GM19351 (cell line): ENCODE measurements around the gene EVA1C.
"Not testable (repeated sequence)": the region's sequence is repeated elsewhere in the genome, so short reads cannot be mapped to it uniquely, and the experiment has no call there.

Experiments used
- ATAC-seq: cut with Tn5 transposase; IDR thresholded peaks from one replicate; pipeline ENCODE4 v1.9.1; 2021; ENCODE audit warnings: mild to moderate bottlenecking, moderate library complexity; ENCODE audit not compliant: unreplicated experiment

Gene EVA1C

GRCh38 chr21:32424191-32424535 lies 11.7 kb downstream of the EVA1C start:
- ATAC-seq = no peak

GRCh38 chr21:32424674-32425073 lies 12.2 kb downstream of the EVA1C start:
- no peak for ATAC-seq

GRCh38 chr21:32425628-32426027 lies 13.1 kb downstream of the EVA1C start:
- no peak for ATAC-seq

- no peak for ATAC-seq
Measured at GRCh38 chr21:32426066-32426465, 13.6 kb downstream of the EVA1C start.

DNA sequence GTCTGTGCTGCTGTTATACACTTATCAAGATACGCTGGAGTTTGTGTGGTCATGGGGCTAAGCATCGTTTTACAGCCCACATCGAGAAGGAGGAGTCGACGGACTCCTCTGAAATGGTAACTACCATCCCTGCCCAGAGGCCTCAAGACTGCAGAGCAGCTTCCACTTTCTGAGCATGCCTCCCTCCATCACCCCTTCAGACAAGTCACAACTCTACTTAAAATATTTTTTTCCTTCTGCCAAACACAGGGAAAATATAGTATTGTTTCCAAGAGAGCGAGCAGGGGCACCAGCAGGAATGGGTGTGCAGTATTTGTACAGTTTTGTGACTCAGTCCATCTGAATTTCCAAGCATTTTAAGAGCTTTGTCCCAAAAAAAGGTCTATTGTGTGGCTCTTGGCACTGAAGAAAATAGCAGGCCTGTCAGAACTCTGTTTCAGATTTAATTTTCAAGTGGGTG lies 14.1 kb downstream of the EVA1C start:
- ATAC-seq = no peak

DNA sequence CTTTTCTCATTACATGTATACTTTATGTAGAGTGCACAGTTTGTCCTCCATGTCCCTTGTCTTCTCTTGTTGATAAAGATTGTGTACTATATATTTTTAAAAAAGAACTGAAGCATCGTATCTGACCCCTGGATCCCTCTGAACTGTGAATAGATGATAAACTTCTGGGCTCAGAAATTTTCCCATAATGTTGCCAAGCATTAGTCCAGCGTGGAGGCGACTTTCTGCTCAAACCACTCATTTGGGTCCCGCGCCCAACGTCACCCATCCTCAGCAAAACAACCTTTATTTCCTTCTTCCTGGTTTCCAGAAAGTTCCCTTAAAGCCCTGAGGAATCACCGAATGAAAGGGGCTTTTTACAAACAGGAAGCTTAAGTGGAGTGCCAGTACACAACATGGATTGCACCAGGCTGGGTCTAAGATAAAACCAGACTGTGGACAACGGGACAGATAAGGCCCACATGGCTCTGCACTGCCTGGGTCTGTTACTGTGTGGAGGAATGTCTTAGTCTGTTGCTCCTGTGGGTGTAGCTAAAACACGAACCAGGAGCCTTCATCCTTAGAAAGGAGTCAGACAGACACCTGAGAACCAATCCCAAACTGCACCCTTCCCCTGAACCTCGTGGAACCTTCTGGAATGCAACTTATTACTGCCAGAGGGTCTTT lies 15.6 kb downstream of the EVA1C start:
- no peak for ATAC-seq

DNA sequence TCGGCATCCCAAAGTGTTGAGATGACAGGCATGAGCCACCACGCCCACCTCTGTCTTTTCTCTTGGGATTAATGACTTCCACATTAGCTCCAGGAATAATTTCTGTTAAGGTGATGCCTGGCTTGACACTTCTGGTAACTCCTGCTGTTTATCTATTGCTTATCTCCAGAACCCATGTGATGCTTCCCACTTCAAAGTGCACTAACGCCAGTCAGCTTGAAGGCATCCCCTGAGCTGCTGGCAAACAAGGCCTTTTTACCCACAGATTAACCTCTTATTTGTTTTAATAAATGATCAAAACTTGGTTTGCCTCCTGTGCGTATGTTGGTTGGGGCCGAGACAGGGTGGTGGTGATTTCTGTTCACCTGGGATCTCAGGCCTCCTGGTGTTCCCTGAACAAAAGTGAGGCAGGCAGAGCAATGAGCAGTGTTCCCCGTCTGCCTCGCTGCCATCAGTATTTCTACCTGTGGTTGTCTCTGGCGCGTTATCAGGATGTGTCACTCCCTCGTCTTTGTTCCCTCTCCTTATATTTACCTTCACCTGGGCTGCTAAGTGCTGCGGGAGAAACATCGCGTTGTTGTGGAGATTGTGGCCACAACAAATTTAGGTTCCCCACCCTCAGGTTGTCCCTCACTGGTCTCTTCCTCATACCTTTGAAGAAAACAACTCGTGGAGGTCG lies 20.6 kb downstream of the EVA1C start:
- not testable (repeated sequence) for ATAC-seq

DNA sequence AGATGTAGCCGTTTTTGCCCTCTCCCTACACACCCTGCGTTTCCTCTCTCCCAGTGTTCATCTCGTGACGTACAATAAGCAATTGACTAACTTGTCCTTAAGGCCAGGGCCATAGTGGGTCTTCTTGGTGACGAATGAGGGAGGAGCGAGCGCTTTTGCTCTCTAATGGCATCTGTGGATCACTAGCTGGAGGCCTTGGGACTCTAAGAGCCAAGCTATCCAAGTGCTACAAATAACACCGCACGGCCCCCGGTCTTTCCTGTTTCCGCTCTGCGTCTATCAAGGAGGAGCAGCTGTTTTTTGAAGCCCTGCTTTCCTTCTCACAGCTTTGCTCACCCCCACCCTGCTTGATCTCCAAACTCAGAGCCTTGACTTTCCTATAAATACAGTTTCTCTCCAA lies 25.2 kb downstream of the EVA1C start:
- ATAC-seq = no peak

DNA sequence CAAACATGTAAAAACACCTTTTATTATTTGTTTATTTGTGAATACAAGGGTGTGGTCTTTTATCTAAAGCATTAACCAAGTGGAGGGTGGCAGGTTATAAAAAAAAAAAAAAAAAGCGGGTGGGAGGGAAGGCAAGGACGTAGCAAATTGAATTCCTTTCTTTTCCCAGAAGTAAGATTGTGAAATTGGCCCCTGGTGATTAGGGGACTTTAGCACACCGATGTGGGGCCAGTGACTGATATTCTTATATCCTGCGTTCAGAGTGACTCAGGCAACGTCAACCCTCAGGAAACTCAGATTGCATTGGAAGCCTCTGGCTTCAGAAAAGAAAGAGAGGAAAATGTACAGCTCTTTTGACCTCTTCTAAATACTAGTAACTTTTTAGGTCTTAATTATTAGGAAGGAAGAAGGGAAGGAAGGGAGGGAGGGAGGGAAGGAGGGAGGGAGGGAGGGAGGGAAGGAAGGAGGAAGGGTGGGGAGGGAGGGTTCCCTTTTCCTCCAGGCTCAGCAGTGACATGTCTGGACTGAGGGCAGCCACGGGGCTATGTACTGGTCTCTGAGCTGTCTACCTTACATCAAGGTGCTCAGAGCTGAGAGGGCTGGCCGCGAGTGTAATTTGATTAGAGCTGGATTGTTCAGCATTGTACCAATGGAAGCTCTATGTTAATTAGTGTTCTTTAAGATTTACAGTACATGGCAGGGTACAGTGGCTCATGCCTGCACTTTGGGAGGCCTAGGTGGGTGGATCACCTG lies 30.2 kb downstream of the EVA1C start:
- no peak for ATAC-seq

GRCh38 chr21:32445101-32445500 lies 32.6 kb downstream of the EVA1C start:
- ATAC-seq = no peak

- not testable (repeated sequence) for ATAC-seq
Measured at GRCh38 chr21:32446440-32446839, 33.9 kb downstream of the EVA1C start.

GRCh38 chr21:32447224-32447623 lies 34.7 kb downstream of the EVA1C start:
- ATAC-seq = no peak

DNA sequence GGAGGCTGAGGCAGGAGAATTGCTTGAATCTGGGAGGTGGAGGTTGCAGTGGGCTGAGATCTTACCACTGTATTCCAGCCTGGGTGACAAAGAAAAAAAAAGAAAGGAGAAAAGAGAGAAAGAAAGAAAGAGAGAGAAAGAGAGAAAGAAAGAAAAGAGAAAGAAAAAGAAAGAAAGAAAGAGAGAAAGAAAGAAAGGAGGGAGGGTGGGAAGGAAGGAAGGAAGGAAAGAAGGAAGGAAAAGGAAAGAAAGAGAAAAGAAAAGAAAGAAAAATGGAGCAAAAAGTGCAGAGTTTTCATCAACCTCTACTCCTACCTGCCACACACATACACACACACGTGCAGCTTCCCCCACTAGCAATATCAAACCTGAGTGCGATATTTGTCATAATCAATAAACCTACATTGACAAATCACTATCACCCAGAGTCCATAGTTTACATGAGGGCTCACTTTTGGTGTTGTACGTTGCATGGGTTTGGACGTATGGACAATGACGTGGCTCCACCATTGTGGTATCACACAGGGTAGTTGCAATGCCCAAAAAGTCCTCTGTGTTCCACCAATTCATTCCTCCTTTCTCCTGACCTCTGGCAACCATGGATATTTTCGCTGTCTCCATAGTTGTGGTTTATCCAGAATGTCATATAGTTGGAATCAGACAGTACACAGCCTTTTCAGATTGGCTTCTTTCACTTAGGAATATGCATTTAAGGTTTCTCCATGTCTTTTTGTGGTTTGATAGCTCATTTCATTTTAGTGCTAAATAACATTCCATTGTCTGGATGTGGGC lies 36.5 kb downstream of the EVA1C start:
- ATAC-seq = no peak

DNA sequence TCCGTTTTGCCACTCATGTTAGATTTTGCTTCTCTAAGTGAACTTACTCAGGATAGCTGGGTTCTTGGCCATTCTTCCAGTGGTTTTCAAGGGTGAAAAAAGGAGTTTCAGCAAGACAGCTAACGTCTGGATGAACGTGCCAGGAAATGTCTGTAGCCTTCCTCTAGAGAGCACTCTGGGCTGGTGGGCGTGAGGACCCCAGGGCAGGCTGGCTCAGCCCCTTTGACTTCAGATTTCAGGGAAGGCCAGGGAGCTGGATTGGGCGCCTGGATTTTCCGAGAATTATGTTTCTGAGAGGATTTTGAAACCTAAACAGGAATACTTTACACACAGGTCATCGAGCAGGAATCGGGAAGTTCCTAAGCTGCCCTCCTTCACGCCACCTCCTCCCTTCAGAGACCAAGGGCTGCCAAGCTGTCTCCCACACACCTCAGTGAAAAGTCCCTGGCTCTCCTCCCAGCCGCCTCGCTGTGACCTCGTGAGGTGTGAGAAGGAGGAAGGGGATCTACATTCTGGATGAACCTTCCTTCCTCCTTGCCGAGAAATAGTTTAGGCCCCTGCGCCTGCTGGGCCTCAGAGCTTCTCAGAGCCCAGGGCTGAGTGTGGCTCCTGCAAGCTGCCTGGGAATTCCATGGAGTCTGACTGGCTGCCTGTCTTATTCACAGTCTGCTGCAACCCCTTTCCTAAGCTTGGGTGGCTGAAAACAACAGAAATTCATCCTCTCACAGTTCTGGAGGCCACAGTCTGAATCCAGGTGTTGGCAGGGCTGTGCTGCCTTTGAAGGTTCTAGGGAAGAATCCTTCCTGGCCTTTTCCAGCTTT lies 38.6 kb downstream of the EVA1C start:
- ATAC-seq = not testable (repeated sequence)

DNA sequence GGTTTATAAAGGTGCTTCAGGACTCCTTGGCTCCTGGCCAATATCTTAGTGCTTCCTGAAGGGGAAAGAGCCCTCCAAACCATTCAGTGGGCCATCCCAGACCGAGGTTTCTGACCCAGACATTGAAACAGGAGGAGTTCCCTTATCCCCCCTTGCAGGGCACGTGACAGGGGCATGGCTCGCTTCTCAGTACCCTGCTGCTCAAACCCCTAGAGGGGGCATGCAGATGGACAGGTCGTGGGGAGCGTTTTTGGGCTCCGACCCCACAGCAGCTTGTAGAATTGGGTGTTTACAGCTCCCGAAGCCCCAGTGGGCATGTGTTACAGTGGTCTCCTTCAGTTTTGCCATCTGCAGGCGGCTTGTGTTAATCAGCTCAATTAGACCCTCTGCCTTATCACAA lies 39.7 kb downstream of the EVA1C start:
- not testable (repeated sequence) for ATAC-seq

DNA sequence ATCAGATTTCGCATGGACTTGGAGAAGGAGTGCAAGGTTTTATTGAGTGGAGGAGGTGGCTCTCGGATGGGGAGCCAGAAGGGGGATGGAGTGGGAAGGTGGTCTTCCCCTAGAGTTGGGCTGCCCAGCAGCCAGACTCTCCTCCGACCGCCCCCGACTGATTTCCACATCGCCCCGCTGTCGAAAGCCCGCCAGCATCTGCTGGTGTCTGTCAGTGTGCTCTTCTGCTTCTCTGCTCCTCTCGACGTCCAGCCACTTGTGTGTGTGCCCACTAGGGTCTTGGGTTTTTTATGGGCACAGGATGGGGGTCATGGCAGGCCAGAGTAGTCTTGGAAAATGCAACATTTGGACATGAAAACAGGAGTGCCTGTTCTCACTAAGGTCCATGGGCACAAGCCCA lies 40.1 kb downstream of the EVA1C start:
- ATAC-seq = no peak

DNA sequence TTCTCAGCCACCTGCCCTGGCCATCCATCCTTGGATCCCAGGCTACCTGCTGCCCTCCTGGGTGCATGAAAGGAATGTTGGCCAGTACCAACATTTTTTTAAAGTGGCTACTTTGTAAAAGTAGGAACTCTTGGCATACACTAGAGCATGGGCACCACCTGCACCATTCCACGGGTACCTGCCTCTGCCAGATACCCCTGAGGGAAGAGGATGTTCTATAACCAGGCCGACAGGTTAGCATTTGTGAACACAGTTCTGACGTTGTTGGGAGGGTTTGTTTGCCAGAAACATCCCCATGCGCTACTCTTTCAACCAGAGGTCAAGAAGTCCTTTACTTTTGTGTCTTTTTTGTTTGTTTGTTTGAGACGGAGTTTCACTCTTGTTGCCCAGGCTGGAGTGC lies 43.0 kb downstream of the EVA1C start:
- no peak for ATAC-seq

- no peak for ATAC-seq
Measured at GRCh38 chr21:32456497-32456918, 44.0 kb downstream of the EVA1C start.

DNA sequence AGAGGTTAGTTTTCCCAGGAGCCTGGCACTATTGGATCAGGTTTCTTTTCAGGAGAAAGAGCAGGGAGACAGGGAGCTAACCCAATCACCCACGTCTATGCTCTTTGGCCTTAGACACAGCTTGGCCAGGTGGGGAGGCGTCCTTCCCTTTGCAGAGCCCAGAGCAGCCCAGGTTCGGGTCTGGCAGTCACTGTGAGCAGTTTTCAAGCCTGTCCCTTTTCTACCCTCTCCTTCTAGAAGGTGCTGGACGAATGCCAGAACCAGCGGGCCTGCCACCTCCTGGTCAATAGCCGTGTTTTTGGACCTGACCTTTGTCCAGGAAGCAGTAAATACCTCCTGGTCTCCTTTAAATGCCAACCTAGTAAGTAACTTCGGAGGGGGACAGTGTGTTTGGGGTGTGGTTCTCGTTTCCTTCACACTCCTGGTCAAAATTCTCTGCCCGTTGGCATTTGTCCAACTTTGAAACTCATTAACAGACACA lies 44.9 kb downstream of the EVA1C start:
- no peak for ATAC-seq

DNA sequence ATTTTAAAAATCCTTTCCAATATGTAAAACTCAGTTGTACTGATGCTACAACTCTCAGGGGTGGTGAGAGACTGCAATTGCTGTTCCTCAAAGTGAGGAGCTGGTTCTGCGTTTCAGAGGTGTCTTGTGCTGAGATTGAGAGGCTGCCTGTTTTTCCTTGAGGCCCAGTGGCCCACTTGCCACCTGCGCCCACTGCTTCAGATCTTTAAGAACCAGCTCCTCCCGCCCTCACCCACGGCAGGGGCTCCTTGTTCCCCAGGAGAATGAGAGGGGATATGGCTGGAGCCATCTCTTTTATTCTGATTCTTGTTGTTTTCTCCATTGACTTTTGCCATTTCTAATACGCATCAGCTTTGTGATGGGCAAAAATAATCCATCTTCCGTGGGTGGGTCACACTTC lies 45.5 kb downstream of the EVA1C start:
- no peak for ATAC-seq
